ENCODE results near the gene CLEC7A. TPM values are rescaled to one million over a fixed set of nuclear protein-coding genes. Genes with fewer than 3 reads are reported as not detected.

CLEC7A gene
- total RNA-seq, 1 donor from 2014 or later: 1.1 TPM

- no peak for FAIRE-seq
- H3K36me3 Mint-ChIP-seq (ENCODE audit: low read depth, unreplicated experiment): no peaks in the 10 kb centered on the region
- Histone ChIP-seq H2AFZ (ENCODE audit: low read depth, low read length) (no peak overlapping the region), H3K4me3 (ENCODE audit: insufficient read depth, low read depth, low read length) (no peak overlapping the region), H3K9ac (ENCODE audit: low read length) (no peak overlapping the region), H4K20me1 (ENCODE audit: insufficient read depth, low read length) (no peaks in the 10 kb centered on the region), H3K4me1 (ENCODE audit: insufficient read depth, low read length) (no peaks in the 10 kb centered on the region), H3K36me3 (ENCODE audit: insufficient read depth, low read length) (no peaks in the 10 kb centered on the region), H3K4me2 (ENCODE audit: low read length) (no peak overlapping the region), H3K9me3 (ENCODE audit: insufficient read depth, low read depth, low read length) (no peaks in the 10 kb centered on the region), H3K27me3 (ENCODE audit: insufficient read depth, low read length) (no peaks in the 10 kb centered on the region), H3K27ac (ENCODE audit: low read depth, low read length) (no peak overlapping the region), H3K79me2 (ENCODE audit: insufficient read depth, low read length) (no peaks in the 10 kb centered on the region)
- H3K4me1 Mint-ChIP-seq (ENCODE audit: low read depth, unreplicated experiment): peaks cover 6% of the 10 kb centered on the region
- H3K27ac Mint-ChIP-seq (ENCODE audit: unreplicated experiment): no peak overlapping the region
- no peak for TF ChIP-seq EZH2 (IDR thresholded peaks at IDR 0.05; ENCODE audit: insufficient read depth, low read length)
- no peak for TF ChIP-seq CTCF (IDR thresholded peaks at IDR 0.05; ENCODE audit: insufficient read depth, low read depth, low read length)
- H3K9me3 Mint-ChIP-seq (ENCODE audit: unreplicated experiment): no peaks in the 10 kb centered on the region
- no peaks in the 10 kb centered on the region for H3K27me3 Mint-ChIP-seq (ENCODE audit: low read depth, unreplicated experiment)
- H3K4me3 Mint-ChIP-seq (ENCODE audit: unreplicated experiment): no peak overlapping the region
- DNase-seq (ENCODE audit: low read depth): no peak
Observed at GRCh38 chr12:10126413-10126812, 3.6 kb downstream of the CLEC7A start.

- H3K4me1 Mint-ChIP-seq (ENCODE audit: low read depth, unreplicated experiment): no peaks in the 10 kb centered on the region
- no peak for FAIRE-seq
- no peak overlapping the region for H3K27ac ChIP-seq (ENCODE audit: low read depth, low read length)
Observed at GRCh38 chr12:10122689-10123088, 7.3 kb downstream of the CLEC7A start.

More at GRCh38 chr12:10122689-10123088, 7.3 kb downstream of the CLEC7A start:
- H3K4me1 ChIP-seq (ENCODE audit: insufficient read depth, low read length): no peaks in the 10 kb centered on the region
- Mint-ChIP-seq H3K27me3 (ENCODE audit: low read depth, unreplicated experiment) (no peaks in the 10 kb centered on the region), H3K27ac (ENCODE audit: unreplicated experiment) (no peak overlapping the region), H3K4me3 (ENCODE audit: unreplicated experiment) (no peak overlapping the region), H3K36me3 (ENCODE audit: low read depth, unreplicated experiment) (no peaks in the 10 kb centered on the region), H3K9me3 (ENCODE audit: unreplicated experiment) (no peaks in the 10 kb centered on the region)
- no peak for DNase-seq (ENCODE audit: low read depth)
- TF ChIP-seq EZH2 (IDR thresholded peaks at IDR 0.05; ENCODE audit: insufficient read depth, low read length): no peak
- no peak for TF ChIP-seq CTCF (IDR thresholded peaks at IDR 0.05; ENCODE audit: insufficient read depth, low read depth, low read length)
- H4K20me1 ChIP-seq (ENCODE audit: insufficient read depth, low read length): no peaks in the 10 kb centered on the region
- H3K9ac ChIP-seq (ENCODE audit: low read length): no peak overlapping the region
- no peak overlapping the region for H3K4me3 ChIP-seq (ENCODE audit: insufficient read depth, low read depth, low read length)
- H3K36me3 ChIP-seq (ENCODE audit: insufficient read depth, low read length): no peaks in the 10 kb centered on the region
- H3K79me2 ChIP-seq (ENCODE audit: insufficient read depth, low read length): no peaks in the 10 kb centered on the region
- no peak overlapping the region for H2AFZ ChIP-seq (ENCODE audit: low read depth, low read length)
- no peak overlapping the region for H3K4me2 ChIP-seq (ENCODE audit: low read length)
- H3K27me3 ChIP-seq (ENCODE audit: insufficient read depth, low read length): no peaks in the 10 kb centered on the region
- no peaks in the 10 kb centered on the region for H3K9me3 ChIP-seq (ENCODE audit: insufficient read depth, low read depth, low read length)

Measured in astrocyte (in vitro differentiated cells and primary cell).